Lower leg skin (tissue), 3 donors: ENCODE results near the gene SPEG.

ENCODE experiments used
- POLR2A ChIP-seq, 2 donors: fragments of 450-650 bp; IDR thresholded peaks; one replicate each; pipeline ENCODE4 v1.6.1; 2016 to 2017; ENCODE audit warnings: antibody characterized with exemption in 2 of 2, mild to moderate bottlenecking in 1 of 2, moderate library complexity in 1 of 2
- TF ChIP-seq, protein P1 (sequence below), 3 donors: fragments of 450-650 bp; IDR thresholded peaks; one replicate each; pipeline ENCODE4 v1.5.1; 2016; ENCODE audit warnings: antibody characterized with exemption in 3 of 3, mild to moderate bottlenecking in 3 of 3, moderate library complexity in 2 of 3

DNA sequence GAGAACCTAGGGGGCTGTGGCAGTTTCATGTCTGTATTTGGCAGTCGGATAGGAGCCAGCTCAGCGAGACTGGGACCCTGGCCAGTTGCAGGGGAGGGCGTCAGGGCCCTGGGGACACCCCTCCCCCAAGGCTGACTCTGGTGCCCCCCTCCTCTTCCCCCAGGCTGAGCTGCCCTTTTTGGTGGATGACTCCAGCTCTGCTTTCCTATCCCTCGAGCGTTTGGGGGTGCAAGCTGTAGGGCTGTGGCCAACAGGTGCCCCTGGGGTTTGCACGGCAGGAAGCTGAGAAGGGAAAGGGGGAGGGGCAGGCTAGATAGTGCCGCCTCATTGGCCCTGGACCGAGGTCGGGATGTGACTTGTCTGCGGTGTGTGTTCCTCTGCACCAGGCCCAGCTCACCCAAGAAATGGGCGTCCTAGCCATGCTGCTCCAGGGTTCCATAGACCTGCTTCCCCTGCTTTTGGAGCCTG, 26.4 kb downstream of the SPEG start:
- TF ChIP-seq, protein P1, sequence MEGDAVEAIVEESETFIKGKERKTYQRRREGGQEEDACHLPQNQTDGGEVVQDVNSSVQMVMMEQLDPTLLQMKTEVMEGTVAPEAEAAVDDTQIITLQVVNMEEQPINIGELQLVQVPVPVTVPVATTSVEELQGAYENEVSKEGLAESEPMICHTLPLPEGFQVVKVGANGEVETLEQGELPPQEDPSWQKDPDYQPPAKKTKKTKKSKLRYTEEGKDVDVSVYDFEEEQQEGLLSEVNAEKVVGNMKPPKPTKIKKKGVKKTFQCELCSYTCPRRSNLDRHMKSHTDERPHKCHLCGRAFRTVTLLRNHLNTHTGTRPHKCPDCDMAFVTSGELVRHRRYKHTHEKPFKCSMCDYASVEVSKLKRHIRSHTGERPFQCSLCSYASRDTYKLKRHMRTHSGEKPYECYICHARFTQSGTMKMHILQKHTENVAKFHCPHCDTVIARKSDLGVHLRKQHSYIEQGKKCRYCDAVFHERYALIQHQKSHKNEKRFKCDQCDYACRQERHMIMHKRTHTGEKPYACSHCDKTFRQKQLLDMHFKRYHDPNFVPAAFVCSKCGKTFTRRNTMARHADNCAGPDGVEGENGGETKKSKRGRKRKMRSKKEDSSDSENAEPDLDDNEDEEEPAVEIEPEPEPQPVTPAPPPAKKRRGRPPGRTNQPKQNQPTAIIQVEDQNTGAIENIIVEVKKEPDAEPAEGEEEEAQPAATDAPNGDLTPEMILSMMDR (IDR thresholded peaks at IDR 0.05), result no peak
- TF ChIP-seq POLR2A (IDR thresholded peaks at IDR 0.05), result no peak
